SK-N-SH (cell line): ENCODE data around the gene ANKS6. TPM values are rescaled to one million over a fixed set of nuclear protein-coding genes. Genes with fewer than 3 reads are reported as not detected.

ENCODE experiments used
- CTCF ChIA-PET: fragments of 300-600, 350-600 bp; formaldehyde crosslinking; extraction: SDS; loops from one replicate; lab custom pipeline; 2021; lab: Yijun Ruan, JAX
- POLR2A ChIA-PET: fragments of 350-600 bp; sonication (Branson Sonifier 250); formaldehyde crosslinking; extraction: SDS; loops from one replicate; lab custom pipeline; 2020; ENCODE audit warnings: antibody characterized with exemption, inconsistent platforms; lab: Yijun Ruan, JAX
- DNase-seq: peaks from one replicate; pipeline ENCODE4 v3.0.0; 2012
- H2AFZ ChIP-seq: fragments of 200-600 bp; sonication (generic); 2 replicates; pipeline ENCODE4 v1.8.1; 2016; ENCODE audit warnings: antibody characterized with exemption, mild to moderate bottlenecking, low read depth
- H3F3A ChIP-seq: fragments of 200-600 bp; sonication (generic); replicated peaks from 2 replicates; pipeline ENCODE3; 2016; ENCODE audit warnings: antibody characterized with exemption, mild to moderate bottlenecking; ENCODE audit not compliant: insufficient read depth
- H3K27ac ChIP-seq, 2 experiments: fragments of 200-500 bp in 1 of 2; fragments of 200-600 bp in 1 of 2; sonication (Bioruptor generic) in 1 of 2; sonication (generic), shearing (Covaris generic) in 1 of 2; 2 replicates each; pipeline versions ENCODE4 v1.5.1 to v1.6.1; 2014 to 2016; ENCODE audit warnings: low read depth in 2 of 2, inconsistent platforms in 1 of 2, low read length in 1 of 2, mild to moderate bottlenecking in 1 of 2, mixed read lengths in 1 of 2
- H3K27me3 ChIP-seq: fragments of 200-600 bp; sonication (generic), shearing (Covaris generic); 2 replicates; pipeline ENCODE4 v1.6.1; 2016; ENCODE audit warnings: mixed run types; ENCODE audit not compliant: insufficient read depth
- H3K36me3 ChIP-seq, 2 experiments: fragments of 200-500 bp in 1 of 2; fragments of 200-600 bp in 1 of 2; sonication (Bioruptor generic) in 1 of 2; sonication (generic) in 1 of 2; replicated peaks in 1 of 2; 2 replicates each; pipeline versions ENCODE3 to v1.5.1; 2014 to 2016; ENCODE audit warnings: low read length in 1 of 2, mild to moderate bottlenecking in 1 of 2; ENCODE audit not compliant: insufficient read depth in 2 of 2, control insufficient read depth in 1 of 2
- H3K4me1 ChIP-seq, 2 experiments: fragments of 200-500 bp in 1 of 2; fragments of 200-600 bp in 1 of 2; sonication (Bioruptor generic) in 1 of 2; sonication (generic), shearing (Covaris generic) in 1 of 2; 2 replicates each; pipeline versions ENCODE4 v1.5.1 to v1.6.1; 2014 to 2016; ENCODE audit warnings: low read depth in 1 of 2, low read length in 1 of 2, mixed run types in 1 of 2; ENCODE audit not compliant: insufficient read depth in 2 of 2, control insufficient read depth in 1 of 2
- H3K4me2 ChIP-seq: fragments of 200-600 bp; sonication (generic), shearing (Covaris generic); 2 replicates; pipeline ENCODE4 v1.6.1; 2017; ENCODE audit warnings: mixed run types
- H3K4me3 ChIP-seq, 2 experiments: fragments of 200-500 bp in 1 of 2; fragments of 200-600 bp in 1 of 2; sonication (Bioruptor generic) in 1 of 2; sonication (generic), shearing (Covaris generic) in 1 of 2; 2 replicates each; pipeline versions ENCODE4 v1.5.1 to v1.8.1; 2014 to 2016; ENCODE audit warnings: low read depth in 2 of 2, inconsistent platforms in 1 of 2, low read length in 1 of 2, mild to moderate bottlenecking in 1 of 2, mixed read lengths in 1 of 2, moderate library complexity in 1 of 2
- H3K79me2 ChIP-seq: fragments of 200-600 bp; sonication (generic); 2 replicates; pipeline ENCODE4 v1.8.1; 2017; ENCODE audit warnings: mild to moderate bottlenecking; ENCODE audit not compliant: insufficient read depth
- H3K9ac ChIP-seq: fragments of 200-600 bp; sonication (generic); 2 replicates; pipeline ENCODE4 v1.6.1; 2017; ENCODE audit warnings: mixed run types
- H3K9me2 ChIP-seq: fragments of 200-600 bp; sonication (generic); 2 replicates; pipeline ENCODE4 v1.6.1; 2017; ENCODE audit warnings: mixed run types
- H3K9me3 ChIP-seq: fragments of 200-600 bp; sonication (generic); 2 replicates; pipeline ENCODE4 v1.6.1; 2017; ENCODE audit warnings: mixed run types, mild to moderate bottlenecking, moderate library complexity
- H4K20me1 ChIP-seq: fragments of 200-600 bp; sonication (generic); 2 replicates; pipeline ENCODE4 v1.6.1; 2017; ENCODE audit warnings: mild to moderate bottlenecking, mixed run types; ENCODE audit not compliant: insufficient read depth
- CHD2 ChIP-seq: fragments of 150-350 bp; IDR thresholded peaks from 2 replicates; pipeline ENCODE4 v1.6.1; 2018; ENCODE audit warnings: low read length; ENCODE audit not compliant: partially characterized antibody
- ELF1 ChIP-seq: IDR thresholded peaks from 2 replicates; pipeline ENCODE4 v1.4.0; 2012
- EZH2phosphoT487 ChIP-seq: fragments of 200-600 bp; sonication (generic); IDR thresholded peaks from 2 replicates; pipeline ENCODE4 v1.6.1; 2017; ENCODE audit warnings: low read depth, mixed run types, mild to moderate bottlenecking, antibody characterized with exemption, moderate library complexity, borderline replicate concordance
- FOXM1 ChIP-seq: IDR thresholded peaks from 2 replicates; pipeline ENCODE4 v1.4.0; 2012; ENCODE audit warnings: low read depth, mild to moderate bottlenecking
- GATA2 ChIP-seq: sonication (generic); formaldehyde crosslinking; IDR thresholded peaks from 2 replicates; pipeline ENCODE4 v1.5.0; 2020; ENCODE audit warnings: mild to moderate bottlenecking, missing genetic modification reagents
- MXI1 ChIP-seq: IDR thresholded peaks from 2 replicates; pipeline ENCODE4 v1.6.1; 2012; ENCODE audit warnings: mild to moderate bottlenecking, low read depth, low read length, improper control_type of control experiment
- NRF1 ChIP-seq: IDR thresholded peaks from 2 replicates; pipeline ENCODE4 v1.6.1; 2012; ENCODE audit warnings: low read depth, mild to moderate bottlenecking, low read length
- RCOR1 ChIP-seq: fragments of 150-350 bp; IDR thresholded peaks from 2 replicates; pipeline ENCODE4 v1.6.1; 2017; ENCODE audit warnings: antibody characterized with exemption, low read length
- SMC3 ChIP-seq: IDR thresholded peaks from 2 replicates; pipeline ENCODE4 v1.6.1; 2012; ENCODE audit warnings: low read depth, low read length, improper control_type of control experiment
- TCF12 ChIP-seq: IDR thresholded peaks from 2 replicates; pipeline ENCODE4 v1.4.0; 2012
- WGBS: methylation state at CpG from one replicate; pipeline ENCODE4 v1.1.6; 2017; ENCODE audit warnings: low lambda C conversion rate; 5-methylcytosine and 5-hydroxymethylcytosine counted together
- polyA plus RNA-seq, 3 experiments: library from polyadenylated mRNA; depleted of rRNA; stranded (reverse); fragments of >200 nt; gene quantifications; 2 replicates each; pipeline ENCODE4 v1.2.3, GENCODE V29; 2012
- TF ChIP-seq, protein P1 (sequence below): IDR thresholded peaks from 2 replicates; pipeline ENCODE4 v1.6.1; 2012; ENCODE audit warnings: mild to moderate bottlenecking, low read depth, low read length, moderate library complexity
- TF ChIP-seq, protein P2 (sequence below): IDR thresholded peaks from 2 replicates; pipeline ENCODE4 v1.4.0; 2012; ENCODE audit warnings: low read depth, borderline replicate concordance
- TF ChIP-seq, protein P3 (sequence below): IDR thresholded peaks from 2 replicates; pipeline ENCODE4 v1.4.0; 2012; ENCODE audit warnings: low read depth
- TF ChIP-seq, protein P4 (sequence below): fragments of 200-600 bp; sonication (generic); IDR thresholded peaks from 2 replicates; pipeline ENCODE4 v1.6.1; 2017; ENCODE audit warnings: antibody characterized with exemption, mild to moderate bottlenecking, moderate library complexity
- TF ChIP-seq, protein P5 (sequence below): IDR thresholded peaks from 2 replicates; pipeline ENCODE4 v1.4.0; 2012; ENCODE audit warnings: low read depth, borderline replicate concordance

The ANKS6 gene
- polyA plus RNA-seq, 1 of the 3 experiments (the other 2 are of a cell fraction): 29.3 TPM

DNA sequence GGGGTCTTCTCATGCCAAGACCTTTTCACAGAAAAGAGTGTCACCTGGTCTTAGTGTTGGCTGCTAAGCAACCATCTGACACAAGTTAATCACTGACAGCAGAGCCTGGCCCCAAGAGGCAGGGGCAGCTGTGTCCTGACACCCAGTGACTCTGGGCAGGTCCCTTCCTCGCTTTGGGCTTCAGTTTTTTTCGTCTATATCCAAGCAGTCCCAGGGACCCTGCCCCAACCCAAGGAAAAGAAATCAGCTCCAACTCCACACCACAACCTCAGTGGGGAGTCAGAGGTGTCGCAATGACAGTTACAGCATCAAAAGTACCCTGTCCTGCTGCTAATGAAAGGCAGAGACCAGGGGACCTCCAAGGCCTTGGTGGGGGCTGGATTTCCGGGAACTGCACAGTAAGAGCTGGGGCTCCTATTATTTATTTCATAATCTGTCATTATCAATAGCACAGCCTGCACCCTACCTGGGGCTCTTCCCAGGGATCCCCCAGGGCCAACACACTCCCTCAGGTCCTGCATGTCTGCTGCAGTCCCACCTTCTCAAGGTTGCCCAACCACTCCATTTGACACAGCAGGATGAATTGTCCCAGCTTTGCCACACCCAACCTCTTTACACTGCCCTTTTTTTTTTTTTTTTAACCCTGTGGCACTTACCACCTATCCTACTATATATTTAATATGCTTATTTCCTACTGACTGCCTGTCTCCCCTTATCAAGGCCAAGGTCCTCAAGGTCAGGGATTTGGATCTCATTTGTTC lies 9.4 kb downstream of the ANKS6 start:
- no peaks in the 10 kb centered on the region for H3K79me2 ChIP-seq
- TF ChIP-seq TCF12 (no peak), MXI1 (no peak), CHD2 (no peak), EZH2phosphoT487 (no peak)
- ChIA-PET CTCF (interaction anchor here (2.5 to 3.1 kb wide), 2 partner anchors 12 to 471 kb away, joined by 18 to 35 read pairs; no protein-coding TSS in a partner anchor), POLR2A (no interaction called here)
- H2AFZ ChIP-seq: no peak overlapping the region
- no peak overlapping the region for H3K4me2 ChIP-seq
- H3K9me2 ChIP-seq: no peaks in the 10 kb centered on the region
- no peak overlapping the region for H3K27ac ChIP-seq
- H3K9ac ChIP-seq: no peak overlapping the region
- H3F3A ChIP-seq: peaks cover 4% of the 10 kb centered on the region
- 83% methylated on average over 1 of the region's 4 CpGs for WGBS
- H4K20me1 ChIP-seq: peaks cover 10% of the 10 kb centered on the region
- H3K36me3 ChIP-seq: peaks cover 0 to 32% of the 10 kb centered on the region in 2 experiments
- peaks cover 3 to 6% of the 10 kb centered on the region in 2 experiments; a peak in 1 of 4 replicates for H3K4me1 ChIP-seq
- no peak for DNase-seq
- H3K27me3 ChIP-seq: no peaks in the 10 kb centered on the region
- H3K4me3 ChIP-seq: no peak overlapping the region
- no peaks in the 10 kb centered on the region for H3K9me3 ChIP-seq

DNA sequence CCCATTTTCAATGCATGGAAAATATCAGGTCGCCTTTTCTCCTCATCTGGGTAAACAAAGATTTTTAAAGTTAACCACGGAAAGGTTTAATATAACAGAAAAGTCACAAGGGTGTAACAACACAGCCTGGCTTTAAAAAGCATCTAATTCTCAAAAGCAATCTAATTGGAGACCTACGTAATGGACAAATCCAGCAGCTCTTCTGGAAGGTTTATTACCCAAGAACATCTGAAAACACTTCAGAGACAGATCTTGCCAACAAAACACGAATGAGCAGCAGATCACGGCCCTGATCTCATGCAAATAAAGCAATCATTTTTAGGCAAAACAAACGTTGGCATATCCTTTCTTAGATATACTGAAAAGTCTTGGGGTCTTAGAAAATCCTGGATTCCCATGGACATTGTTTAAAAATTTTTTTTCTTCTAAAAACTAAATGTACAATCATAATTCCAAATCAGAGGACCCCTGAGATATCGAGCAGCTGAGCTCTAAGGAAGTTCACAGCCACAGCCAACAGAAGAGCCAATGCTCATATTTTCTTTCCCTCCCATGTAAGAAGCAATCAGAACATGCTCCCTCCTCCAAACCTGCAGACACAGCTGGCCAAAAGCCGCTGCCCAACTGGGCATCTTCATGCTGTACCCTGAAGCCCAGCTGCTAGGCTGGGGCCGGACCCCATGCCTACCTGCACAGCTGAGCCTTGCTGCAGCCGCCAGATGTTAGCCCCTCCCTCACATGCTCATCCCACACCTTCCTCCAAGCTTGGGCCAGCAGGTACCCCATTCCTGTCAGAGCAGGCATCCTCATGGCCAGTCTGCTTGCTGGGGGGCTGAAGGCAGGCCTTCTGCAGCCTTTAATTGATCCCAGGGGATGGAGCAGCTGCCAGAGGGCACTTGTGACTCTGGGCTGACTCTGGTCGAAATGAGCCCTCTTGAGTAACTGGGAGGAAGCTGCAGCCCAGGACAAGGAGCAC lies 11.2 kb downstream of the ANKS6 start:
- ChIA-PET POLR2A (no interaction called here), CTCF (interaction anchor here (1.1 to 3.1 kb wide), 3 partner anchors 10 to 469 kb away, joined by 4 to 35 read pairs (median 18); partner anchors contain the start of gene ANKS6)
- H3K4me1 ChIP-seq: no peaks in the 10 kb centered on the region; a peak in 1 of 4 replicates
- WGBS: 78% methylated on average over 10 of the region's 11 CpGs
- H3F3A ChIP-seq: no peaks in the 10 kb centered on the region
- no peaks in the 10 kb centered on the region for H3K27me3 ChIP-seq
- no peak overlapping the region for H3K9ac ChIP-seq
- no peak overlapping the region for H3K4me3 ChIP-seq
- H4K20me1 ChIP-seq: peaks cover 2% of the 10 kb centered on the region; the same call in 1 of the 2 replicates
- no peak overlapping the region for H2AFZ ChIP-seq
- peaks cover 0 to 33% of the 10 kb centered on the region in 2 experiments for H3K36me3 ChIP-seq
- H3K4me2 ChIP-seq: no peak overlapping the region
- H3K27ac ChIP-seq: no peak overlapping the region
- no peaks in the 10 kb centered on the region for H3K9me2 ChIP-seq
- DNase-seq: no peak
- H3K9me3 ChIP-seq: no peaks in the 10 kb centered on the region
- no peaks in the 10 kb centered on the region for H3K79me2 ChIP-seq
- TF ChIP-seq GATA2 (CRISPR knock-in tag) (no peak), NRF1 (no peak), FOXM1 (no peak), SMC3 (no peak), RCOR1 (no peak), ELF1 (no peak)
- TF ChIP-seq, protein P1, sequence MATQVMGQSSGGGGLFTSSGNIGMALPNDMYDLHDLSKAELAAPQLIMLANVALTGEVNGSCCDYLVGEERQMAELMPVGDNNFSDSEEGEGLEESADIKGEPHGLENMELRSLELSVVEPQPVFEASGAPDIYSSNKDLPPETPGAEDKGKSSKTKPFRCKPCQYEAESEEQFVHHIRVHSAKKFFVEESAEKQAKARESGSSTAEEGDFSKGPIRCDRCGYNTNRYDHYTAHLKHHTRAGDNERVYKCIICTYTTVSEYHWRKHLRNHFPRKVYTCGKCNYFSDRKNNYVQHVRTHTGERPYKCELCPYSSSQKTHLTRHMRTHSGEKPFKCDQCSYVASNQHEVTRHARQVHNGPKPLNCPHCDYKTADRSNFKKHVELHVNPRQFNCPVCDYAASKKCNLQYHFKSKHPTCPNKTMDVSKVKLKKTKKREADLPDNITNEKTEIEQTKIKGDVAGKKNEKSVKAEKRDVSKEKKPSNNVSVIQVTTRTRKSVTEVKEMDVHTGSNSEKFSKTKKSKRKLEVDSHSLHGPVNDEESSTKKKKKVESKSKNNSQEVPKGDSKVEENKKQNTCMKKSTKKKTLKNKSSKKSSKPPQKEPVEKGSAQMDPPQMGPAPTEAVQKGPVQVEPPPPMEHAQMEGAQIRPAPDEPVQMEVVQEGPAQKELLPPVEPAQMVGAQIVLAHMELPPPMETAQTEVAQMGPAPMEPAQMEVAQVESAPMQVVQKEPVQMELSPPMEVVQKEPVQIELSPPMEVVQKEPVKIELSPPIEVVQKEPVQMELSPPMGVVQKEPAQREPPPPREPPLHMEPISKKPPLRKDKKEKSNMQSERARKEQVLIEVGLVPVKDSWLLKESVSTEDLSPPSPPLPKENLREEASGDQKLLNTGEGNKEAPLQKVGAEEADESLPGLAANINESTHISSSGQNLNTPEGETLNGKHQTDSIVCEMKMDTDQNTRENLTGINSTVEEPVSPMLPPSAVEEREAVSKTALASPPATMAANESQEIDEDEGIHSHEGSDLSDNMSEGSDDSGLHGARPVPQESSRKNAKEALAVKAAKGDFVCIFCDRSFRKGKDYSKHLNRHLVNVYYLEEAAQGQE: no peak
- TF ChIP-seq, protein P2, sequence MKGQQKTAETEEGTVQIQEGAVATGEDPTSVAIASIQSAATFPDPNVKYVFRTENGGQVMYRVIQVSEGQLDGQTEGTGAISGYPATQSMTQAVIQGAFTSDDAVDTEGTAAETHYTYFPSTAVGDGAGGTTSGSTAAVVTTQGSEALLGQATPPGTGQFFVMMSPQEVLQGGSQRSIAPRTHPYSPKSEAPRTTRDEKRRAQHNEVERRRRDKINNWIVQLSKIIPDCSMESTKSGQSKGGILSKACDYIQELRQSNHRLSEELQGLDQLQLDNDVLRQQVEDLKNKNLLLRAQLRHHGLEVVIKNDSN: no peak
- TF ChIP-seq, protein P3, sequence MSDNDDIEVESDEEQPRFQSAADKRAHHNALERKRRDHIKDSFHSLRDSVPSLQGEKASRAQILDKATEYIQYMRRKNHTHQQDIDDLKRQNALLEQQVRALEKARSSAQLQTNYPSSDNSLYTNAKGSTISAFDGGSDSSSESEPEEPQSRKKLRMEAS: no peak
- TF ChIP-seq, protein P4, sequence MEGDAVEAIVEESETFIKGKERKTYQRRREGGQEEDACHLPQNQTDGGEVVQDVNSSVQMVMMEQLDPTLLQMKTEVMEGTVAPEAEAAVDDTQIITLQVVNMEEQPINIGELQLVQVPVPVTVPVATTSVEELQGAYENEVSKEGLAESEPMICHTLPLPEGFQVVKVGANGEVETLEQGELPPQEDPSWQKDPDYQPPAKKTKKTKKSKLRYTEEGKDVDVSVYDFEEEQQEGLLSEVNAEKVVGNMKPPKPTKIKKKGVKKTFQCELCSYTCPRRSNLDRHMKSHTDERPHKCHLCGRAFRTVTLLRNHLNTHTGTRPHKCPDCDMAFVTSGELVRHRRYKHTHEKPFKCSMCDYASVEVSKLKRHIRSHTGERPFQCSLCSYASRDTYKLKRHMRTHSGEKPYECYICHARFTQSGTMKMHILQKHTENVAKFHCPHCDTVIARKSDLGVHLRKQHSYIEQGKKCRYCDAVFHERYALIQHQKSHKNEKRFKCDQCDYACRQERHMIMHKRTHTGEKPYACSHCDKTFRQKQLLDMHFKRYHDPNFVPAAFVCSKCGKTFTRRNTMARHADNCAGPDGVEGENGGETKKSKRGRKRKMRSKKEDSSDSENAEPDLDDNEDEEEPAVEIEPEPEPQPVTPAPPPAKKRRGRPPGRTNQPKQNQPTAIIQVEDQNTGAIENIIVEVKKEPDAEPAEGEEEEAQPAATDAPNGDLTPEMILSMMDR: no peak
- TF ChIP-seq, protein P5, sequence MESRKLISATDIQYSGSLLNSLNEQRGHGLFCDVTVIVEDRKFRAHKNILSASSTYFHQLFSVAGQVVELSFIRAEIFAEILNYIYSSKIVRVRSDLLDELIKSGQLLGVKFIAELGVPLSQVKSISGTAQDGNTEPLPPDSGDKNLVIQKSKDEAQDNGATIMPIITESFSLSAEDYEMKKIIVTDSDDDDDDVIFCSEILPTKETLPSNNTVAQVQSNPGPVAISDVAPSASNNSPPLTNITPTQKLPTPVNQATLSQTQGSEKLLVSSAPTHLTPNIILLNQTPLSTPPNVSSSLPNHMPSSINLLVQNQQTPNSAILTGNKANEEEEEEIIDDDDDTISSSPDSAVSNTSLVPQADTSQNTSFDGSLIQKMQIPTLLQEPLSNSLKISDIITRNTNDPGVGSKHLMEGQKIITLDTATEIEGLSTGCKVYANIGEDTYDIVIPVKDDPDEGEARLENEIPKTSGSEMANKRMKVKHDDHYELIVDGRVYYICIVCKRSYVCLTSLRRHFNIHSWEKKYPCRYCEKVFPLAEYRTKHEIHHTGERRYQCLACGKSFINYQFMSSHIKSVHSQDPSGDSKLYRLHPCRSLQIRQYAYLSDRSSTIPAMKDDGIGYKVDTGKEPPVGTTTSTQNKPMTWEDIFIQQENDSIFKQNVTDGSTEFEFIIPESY: no peak
